GM13977 (cell line): ENCODE measurements around the gene NTRK3.

Experiments used
- DNase-seq: peaks from one replicate; pipeline ENCODE4 v3.0.0; 2012; ENCODE audit warnings: low spot score
- in situ Hi-C: fragments of 300-500 bp; cut with MboI; formaldehyde crosslinking; loops from one replicate; pipeline ENCODE4 v1.12.0; 2022; ENCODE audit warnings: low sequenced_read_pairs, low pct_unique_long_range_greater_than_20kb, mixed read lengths, inconsistent platforms; ENCODE audit not compliant: unreplicated experiment
- TF ChIP-seq, protein P1 (sequence below): IDR thresholded peaks from 2 replicates; pipeline ENCODE4 v1.5.1; 2012; ENCODE audit warnings: mild to moderate bottlenecking, control low read depth; ENCODE audit not compliant: insufficient read depth; ENCODE audit errors: extremely low read depth, missing control alignments

Gene NTRK3

GRCh38 chr15:87952736-87953287, 303.7 kb downstream of the NTRK3 start:
- TF ChIP-seq, protein P1, sequence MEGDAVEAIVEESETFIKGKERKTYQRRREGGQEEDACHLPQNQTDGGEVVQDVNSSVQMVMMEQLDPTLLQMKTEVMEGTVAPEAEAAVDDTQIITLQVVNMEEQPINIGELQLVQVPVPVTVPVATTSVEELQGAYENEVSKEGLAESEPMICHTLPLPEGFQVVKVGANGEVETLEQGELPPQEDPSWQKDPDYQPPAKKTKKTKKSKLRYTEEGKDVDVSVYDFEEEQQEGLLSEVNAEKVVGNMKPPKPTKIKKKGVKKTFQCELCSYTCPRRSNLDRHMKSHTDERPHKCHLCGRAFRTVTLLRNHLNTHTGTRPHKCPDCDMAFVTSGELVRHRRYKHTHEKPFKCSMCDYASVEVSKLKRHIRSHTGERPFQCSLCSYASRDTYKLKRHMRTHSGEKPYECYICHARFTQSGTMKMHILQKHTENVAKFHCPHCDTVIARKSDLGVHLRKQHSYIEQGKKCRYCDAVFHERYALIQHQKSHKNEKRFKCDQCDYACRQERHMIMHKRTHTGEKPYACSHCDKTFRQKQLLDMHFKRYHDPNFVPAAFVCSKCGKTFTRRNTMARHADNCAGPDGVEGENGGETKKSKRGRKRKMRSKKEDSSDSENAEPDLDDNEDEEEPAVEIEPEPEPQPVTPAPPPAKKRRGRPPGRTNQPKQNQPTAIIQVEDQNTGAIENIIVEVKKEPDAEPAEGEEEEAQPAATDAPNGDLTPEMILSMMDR: no peak
- no peak for DNase-seq
- in situ Hi-C loops: no loop called here

- TF ChIP-seq, protein P1: no peak
- in situ Hi-C loops: no loop called here
- no peak for DNase-seq
These were observed 306.8 kb downstream of the NTRK3 start for GRCh38 chr15:87949575-87950223.

- in situ Hi-C loops: no loop called here
- TF ChIP-seq, protein P1: no peak
- DNase-seq: no peak
These were observed 307.4 kb downstream of the NTRK3 start for GRCh38 chr15:87949151-87949574.

DNA sequence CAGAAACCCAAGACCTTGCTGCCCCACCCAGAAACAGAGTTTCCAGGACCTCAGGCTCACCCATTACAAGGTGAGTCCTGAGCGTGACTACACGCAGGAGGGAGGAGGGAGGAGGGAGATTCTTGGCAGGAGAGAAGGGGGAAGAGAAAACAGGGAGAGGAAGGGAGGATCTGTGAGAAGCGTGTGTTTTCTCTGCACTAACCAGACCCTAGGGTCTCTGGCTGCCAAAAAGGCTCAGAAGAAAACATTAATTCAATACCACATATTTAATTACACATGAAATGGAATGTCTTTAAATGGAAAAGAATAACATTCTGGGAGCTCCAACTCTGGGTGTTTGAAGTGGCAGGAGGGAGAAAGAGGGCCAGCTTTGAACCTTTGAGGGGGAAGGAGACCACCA, 309.0 kb downstream of the NTRK3 start:
- TF ChIP-seq, protein P1: no peak
- no peak for DNase-seq
- in situ Hi-C loops: no loop called here

GRCh38 chr15:87945246-87945645, 311.3 kb downstream of the NTRK3 start:
- in situ Hi-C loops: no loop called here
- TF ChIP-seq, protein P1: no peak
- no peak for DNase-seq

- in situ Hi-C loops: no loop called here
- TF ChIP-seq, protein P1: no peak
- DNase-seq: no peak
These were observed 311.8 kb downstream of the NTRK3 start for GRCh38 chr15:87944691-87945090.
